ENCODE measurements around the gene ZNF224.
A peak's percentile ranks its signal among the peaks of the same experiment; 100 is the strongest.
"Not testable (repeated sequence)": the region's sequence is repeated elsewhere in the genome, so short reads cannot be mapped to it uniquely, and the experiment has no call there.

The ZNF224 gene

DNA sequence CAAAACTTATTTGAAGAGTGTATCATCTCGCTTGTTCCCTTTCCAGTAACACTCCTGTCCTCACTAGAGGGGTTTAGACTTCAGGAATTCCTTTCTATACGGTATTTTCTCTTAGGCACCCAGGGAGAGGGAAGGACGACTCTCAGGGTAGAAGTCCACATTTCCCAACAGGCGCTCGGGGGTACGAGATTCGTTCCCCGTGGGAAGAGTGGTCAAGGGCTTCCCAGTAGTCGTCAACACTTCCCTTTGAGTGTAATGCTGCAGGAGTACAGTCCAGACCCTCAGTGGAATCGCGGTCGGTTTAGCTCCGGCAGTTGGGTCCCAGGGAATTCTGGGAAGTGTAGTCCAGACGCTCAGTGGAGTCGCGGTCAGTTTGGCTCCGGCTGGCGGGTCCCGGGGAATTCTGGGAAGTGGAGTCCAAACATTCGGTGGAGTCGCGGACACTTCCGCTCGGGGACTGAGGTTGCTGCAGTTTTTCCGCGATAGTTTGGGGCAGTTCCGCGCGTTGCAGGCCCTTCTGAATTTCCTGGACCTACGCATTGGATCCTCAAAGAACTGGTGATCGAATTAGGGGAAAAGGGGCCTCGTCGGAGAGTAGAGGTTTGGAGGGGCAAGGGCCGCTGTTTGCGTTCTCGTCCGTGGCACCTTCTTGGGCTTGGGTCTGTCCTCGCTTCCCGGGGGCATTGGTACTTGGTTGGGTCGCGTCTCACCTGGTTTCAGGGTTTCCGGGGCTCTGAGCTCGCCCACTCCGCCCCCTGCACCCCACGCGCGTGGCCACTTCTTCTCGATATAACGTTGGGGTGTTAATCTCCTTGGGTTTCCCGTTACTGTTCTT is at the start of gene ZNF224:
Gene ZNF224 (plus strand): TSS at position 431 of the 835 bp plus-strand sequence. CDS start 3,513 bp downstream, outside the sequence.
- peak; percentile 47 to 94 (median 88) for DNase-seq

DNA sequence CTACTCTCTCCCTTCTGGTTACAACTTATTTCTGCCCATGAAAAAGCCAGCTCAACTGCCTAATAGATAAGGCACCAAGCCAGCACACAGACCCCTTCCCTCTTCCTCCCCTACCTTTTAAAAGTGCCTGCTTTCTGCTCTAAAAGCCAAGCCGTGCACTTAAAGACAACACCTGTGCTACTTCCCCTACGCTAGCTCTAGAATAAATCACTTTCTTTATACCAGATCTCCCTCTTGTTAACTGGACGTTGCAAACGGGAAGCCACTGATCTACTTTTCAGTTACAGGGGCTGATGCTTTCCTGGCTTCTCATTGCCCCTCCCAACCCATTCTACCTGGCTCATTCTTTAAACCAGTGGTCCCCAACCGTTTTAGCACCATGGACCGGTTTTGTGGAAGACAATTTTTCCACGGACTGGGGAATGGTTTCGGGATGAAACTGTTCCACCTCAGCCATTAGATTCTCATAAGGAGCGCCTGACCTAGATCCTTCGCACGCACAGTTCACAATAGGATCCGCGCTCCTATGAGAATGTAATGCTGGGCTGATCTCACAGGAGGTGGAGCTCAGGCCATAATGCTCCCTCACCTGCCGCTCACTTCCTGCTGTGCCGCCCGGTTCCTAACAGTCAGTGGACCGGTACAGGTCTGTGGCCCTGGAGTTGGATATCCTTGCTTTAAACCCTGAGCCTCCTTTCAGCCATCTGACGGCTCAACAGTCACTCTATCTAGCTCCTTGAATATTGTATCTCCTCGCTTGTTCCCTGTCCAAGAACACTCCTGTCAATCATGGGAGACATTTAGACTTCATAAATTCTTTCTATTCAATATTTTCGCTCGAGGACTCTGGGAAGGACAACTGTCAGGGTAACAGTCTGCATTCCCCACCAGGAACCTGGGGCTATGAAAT is 43.2 kb upstream of the ZNF224 start:
- peak in 1 of 14 donors; percentile 48 for DNase-seq

- peak; percentile 65 to 99 (median 93) for DNase-seq
These were observed 42.3 kb upstream of the ZNF224 start, which contains the start of gene ZNF223 for GRCh38 chr19:44051650-44052402. Gene ZNF223, plus strand, starts transcription at chr19:44052036. Its CDS starts 3,141 bp downstream, at chr19:44055177.

DNA sequence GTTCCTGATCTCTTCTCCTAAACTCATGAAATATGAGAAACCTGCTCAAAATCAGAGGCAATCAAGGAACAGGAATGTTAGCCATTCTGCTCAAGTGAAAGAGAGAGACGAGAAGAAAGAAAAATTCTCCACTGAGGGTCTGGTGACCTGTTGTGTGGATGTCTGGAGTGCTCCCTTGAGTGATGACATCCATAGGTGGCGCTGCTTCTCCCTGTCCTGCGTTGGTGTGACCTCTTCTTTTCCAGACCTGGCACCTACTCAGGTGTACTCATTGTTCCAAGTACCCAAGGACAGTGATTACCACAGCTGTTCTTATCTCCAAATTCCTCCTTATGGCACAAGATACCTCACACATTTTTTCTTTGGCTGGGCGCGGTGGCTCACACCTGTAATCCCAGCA is 38.3 kb upstream of the ZNF224 start:
- no peak for DNase-seq

- DNase-seq = no peak
These were observed 34.9 kb upstream of the ZNF224 start for GRCh38 chr19:44059229-44059628.

- no peak for DNase-seq
These were observed 33.1 kb upstream of the ZNF224 start for GRCh38 chr19:44061038-44061437.

DNA sequence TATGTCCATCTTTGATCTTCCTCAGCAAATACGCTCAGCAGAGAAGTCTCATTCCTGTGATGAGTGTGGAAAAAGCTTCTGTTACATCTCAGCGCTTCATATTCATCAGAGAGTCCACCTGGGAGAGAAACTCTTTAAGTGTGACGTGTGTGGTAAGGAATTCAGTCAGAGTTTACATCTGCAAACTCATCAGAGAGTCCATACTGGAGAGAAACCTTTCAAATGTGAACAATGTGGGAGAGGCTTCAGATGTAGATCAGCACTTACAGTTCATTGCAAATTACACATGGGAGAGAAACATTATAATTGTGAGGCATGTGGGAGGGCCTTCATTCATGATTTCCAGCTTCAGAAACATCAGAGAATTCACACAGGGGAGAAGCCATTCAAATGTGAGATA is 27.9 kb upstream of the ZNF224 start:
- DNase-seq = no peak

DNA sequence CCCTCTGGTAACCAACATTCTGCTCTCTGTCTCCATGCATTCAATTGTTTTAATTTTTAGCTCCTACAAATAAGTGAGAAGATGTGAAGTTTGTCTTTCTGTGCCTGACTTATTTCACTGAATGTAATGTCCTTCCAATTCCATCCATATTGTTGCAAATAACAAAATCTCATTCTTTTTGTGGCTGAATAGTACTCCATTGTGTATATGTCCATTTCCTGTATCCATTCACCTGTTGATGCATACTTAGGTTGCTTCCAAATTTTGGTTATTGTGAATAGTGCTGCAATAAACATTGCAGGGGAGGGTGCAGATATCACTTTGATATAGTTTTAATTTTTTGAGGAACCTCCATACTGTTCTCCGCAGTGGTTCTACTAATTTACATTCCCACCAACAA is 24.7 kb upstream of the ZNF224 start:
- no peak for DNase-seq

- peak; percentile 41 to 94 (median 86) for DNase-seq
These were observed 22.2 kb upstream of the ZNF224 start, which contains the start of gene ZNF284 for GRCh38 chr19:44071824-44072542. Gene ZNF284, plus strand, starts transcription at chr19:44072159. Its CDS starts 4,231 bp downstream, at chr19:44076390.

- DNase-seq = peak in 1 of 14 donors; percentile 5
These were observed 21.4 kb upstream of the ZNF224 start for GRCh38 chr19:44072543-44073401.

DNA sequence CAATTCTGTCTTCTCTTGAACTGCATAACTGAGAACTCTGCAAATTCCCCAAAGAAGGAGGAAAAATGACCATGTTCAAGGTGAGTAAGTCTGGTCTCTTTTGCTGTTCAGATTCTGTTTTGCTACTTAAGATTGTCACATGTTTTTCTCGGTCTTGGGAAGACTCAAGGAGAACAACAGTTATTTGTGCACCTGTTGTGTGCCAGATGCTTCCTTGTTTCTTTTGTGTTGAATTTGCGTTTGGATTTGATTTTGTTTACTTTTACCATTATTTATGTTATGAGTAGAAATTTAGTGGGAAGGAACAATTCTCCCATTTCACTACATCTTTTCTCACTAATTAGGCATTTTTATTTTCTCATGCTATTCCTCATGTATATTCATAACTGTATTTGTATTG is 17.8 kb upstream of the ZNF224 start:
- no peak for DNase-seq

GRCh38 chr19:44092108-44092507 is 2.1 kb upstream of the ZNF224 start:
- DNase-seq = no peak

GRCh38 chr19:44107751-44108150 is 13.6 kb downstream of the ZNF224 start:
- DNase-seq = no peak

DNA sequence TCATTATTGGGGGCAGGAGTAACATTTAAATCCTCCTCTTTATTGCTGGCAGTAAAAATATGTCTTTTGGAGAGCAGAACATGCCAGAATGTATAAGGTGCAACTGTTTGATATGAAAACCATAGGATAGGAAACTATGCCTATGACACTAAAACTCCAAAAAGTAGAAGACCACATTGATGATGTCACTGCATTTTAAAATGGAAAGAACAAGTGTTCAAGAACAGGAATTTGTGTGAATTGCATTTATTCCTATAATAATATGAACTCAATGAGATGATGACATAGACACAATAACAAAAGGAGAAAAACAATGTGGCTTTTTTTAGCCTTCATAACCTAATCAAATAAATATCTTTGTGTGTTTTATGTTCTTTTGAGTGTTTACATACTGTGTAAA is 15.3 kb downstream of the ZNF224 start:
- DNase-seq = no peak

- DNase-seq = peak in 1 of 14 donors; percentile 0
These were observed 17.8 kb downstream of the ZNF224 start for GRCh38 chr19:44111910-44112463.

DNA sequence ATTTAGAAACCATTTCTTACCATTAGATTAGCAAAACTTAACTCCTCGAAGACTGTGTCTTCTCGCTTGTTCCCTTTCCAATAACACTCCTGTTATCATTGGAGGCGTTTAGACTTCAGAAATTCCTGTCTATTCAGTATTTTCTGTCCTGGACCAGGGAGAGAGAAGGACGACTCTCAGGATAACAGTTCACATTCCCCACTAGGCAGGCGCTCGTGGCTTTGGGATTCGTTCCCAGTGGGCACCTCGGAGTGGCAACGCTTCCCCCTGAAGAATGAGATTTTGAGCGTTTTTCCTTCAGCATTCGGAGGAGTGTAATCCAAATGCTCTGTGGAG is 18.6 kb downstream of the ZNF224 start:
- DNase-seq = no peak

DNA sequence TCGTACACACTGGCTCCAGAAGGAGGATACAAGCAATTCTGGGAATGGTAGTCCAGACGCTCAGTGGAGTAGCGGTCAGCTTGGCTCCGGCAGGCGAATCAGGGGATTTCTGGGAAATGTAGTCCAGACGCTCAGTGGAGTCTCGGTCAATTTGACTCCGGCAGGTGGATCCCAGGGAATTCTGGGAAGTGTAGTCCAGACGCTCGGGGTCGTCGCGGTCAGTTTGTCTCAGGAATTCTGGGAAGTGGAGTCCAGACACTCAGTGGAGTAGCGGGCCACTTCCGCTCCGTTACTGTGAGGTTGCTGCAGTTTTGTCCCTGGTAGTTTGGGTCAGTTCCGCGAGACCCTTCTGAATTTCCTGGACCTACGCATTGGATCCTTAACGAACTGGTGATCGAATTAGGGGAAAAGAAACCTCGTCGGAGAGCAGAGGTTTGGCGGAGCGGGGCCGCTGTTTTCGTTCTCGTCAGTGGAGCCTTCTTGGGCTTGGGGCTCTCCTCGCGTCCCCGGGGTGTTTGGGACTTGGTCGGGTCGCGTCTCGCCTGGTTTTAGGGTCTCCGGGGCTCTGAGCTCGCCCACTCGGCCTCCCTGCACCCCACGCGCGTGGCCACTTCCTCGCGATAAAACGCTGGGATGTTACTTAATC is 19.1 kb downstream of the ZNF224 start, which contains the start of gene ZNF225:
Gene ZNF225 (plus strand): TSS at position 262 of the 646 bp plus-strand sequence. CDS start 2,429 bp downstream, outside the sequence.
- DNase-seq = peak; percentile 66 to 99 (median 94)

- peak in 8 of 14 donors; percentile 2 to 39 (median 25) for DNase-seq
These were observed 19.7 kb downstream of the ZNF224 start for GRCh38 chr19:44113784-44114390.

GRCh38 chr19:44121162-44121561 is 27.0 kb downstream of the ZNF224 start:
- DNase-seq = not testable (repeated sequence)
